ENCODE results near the gene TRAM2.

Gene TRAM2

DNA sequence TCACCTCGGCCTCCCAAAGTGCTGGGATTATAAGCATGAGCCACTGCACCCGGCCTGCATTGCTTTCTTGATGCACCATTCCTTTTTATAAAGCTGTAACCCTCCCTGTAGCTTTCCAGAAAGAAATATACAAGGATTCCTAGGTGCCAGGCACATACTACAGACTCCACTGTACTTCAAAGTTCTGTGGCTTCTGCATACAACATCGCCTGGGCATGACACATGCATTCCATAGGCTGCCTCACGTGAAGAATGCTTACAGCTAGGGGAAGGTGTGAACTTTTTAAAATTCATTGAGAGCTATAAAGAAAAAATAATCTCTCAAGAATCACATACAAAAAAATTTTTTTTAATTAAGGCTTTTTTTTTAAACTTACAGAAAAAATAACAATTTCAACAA lies 50.2 kb downstream of the TRAM2 start:
- DNase-seq (ENCODE audit: low read depth), result no peak
- no peak overlapping the region for H3K4me3 ChIP-seq (ENCODE audit: low read length)
- TF ChIP-seq, protein P1, sequence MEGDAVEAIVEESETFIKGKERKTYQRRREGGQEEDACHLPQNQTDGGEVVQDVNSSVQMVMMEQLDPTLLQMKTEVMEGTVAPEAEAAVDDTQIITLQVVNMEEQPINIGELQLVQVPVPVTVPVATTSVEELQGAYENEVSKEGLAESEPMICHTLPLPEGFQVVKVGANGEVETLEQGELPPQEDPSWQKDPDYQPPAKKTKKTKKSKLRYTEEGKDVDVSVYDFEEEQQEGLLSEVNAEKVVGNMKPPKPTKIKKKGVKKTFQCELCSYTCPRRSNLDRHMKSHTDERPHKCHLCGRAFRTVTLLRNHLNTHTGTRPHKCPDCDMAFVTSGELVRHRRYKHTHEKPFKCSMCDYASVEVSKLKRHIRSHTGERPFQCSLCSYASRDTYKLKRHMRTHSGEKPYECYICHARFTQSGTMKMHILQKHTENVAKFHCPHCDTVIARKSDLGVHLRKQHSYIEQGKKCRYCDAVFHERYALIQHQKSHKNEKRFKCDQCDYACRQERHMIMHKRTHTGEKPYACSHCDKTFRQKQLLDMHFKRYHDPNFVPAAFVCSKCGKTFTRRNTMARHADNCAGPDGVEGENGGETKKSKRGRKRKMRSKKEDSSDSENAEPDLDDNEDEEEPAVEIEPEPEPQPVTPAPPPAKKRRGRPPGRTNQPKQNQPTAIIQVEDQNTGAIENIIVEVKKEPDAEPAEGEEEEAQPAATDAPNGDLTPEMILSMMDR (conservative IDR thresholded peaks at IDR 0.05; ENCODE audit: low read length), result no peak

GRCh38 chr6:52524918-52525317 lies 51.9 kb downstream of the TRAM2 start:
- TF ChIP-seq, protein P1 (conservative IDR thresholded peaks at IDR 0.05; ENCODE audit: low read length), result no peak
- no peak overlapping the region for H3K4me3 ChIP-seq (ENCODE audit: low read length)
- DNase-seq (ENCODE audit: low read depth), result no peak

- DNase-seq (ENCODE audit: low read depth), result no peak
- no peak overlapping the region for H3K4me3 ChIP-seq (ENCODE audit: low read length)
- TF ChIP-seq, protein P1 (conservative IDR thresholded peaks at IDR 0.05; ENCODE audit: low read length), result no peak
Observed at GRCh38 chr6:52523378-52524142, 53.3 kb downstream of the TRAM2 start.

- no peak overlapping the region for H3K4me3 ChIP-seq (ENCODE audit: low read length)
- no peak for DNase-seq (ENCODE audit: low read depth)
- TF ChIP-seq, protein P1 (conservative IDR thresholded peaks at IDR 0.05; ENCODE audit: low read length), result no peak
Observed at GRCh38 chr6:52522655-52523054, 54.2 kb downstream of the TRAM2 start.

DNA sequence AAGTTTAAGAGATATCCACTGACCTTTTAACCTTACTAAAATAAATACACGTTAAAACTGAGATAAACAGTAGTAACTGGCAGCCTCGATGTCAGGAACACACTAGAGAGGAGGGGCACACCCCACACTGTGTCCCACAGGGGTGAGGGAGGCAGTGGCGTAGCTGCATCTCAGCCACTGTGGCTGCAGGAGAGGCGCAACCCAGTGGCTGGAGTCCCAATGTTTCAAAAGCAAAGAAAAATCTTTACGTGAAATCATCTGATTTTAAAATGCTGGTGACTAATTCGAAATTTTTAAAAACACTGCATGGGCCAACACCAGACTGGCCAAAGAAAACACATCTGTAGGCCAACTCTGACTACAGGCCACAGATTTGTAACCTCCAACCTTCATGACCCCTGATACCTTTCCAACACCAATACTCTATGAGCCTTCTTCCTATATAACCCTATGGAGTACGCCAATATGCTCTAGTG lies 54.7 kb downstream of the TRAM2 start:
- TF ChIP-seq, protein P1 (conservative IDR thresholded peaks at IDR 0.05; ENCODE audit: low read length), result no peak
- H3K4me3 ChIP-seq (ENCODE audit: low read length), result no peak overlapping the region
- peak; percentile 69 for DNase-seq (ENCODE audit: low read depth)

DNA sequence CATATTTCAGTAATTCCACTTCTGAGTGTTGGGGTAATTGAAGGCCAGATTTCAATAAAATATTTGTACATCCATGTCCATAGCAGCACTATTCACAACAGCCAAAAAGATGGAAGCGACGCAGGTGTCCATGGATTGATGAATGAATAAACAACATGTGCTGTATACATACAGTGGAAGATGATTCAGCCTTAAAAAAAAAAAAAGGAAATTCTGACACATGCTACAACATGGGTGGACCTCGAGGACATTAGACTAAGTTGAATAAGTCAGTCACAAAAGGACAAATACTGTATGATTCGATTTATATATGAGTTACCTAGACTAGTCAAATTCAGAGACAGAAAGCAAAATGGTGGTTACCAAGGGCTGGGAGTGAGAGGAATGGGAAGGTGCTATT lies 57.2 kb downstream of the TRAM2 start:
- no peak for DNase-seq (ENCODE audit: low read depth)

More for the DNA sequence above, 57.2 kb downstream of the TRAM2 start:
- H3K4me3 ChIP-seq (ENCODE audit: low read length), result no peak overlapping the region
- TF ChIP-seq, protein P1 (conservative IDR thresholded peaks at IDR 0.05; ENCODE audit: low read length), result no peak
